ENCODE measurements around the gene RPL35. TPM values are rescaled to one million over a fixed set of nuclear protein-coding genes. Genes with fewer than 3 reads are reported as not detected.

The RPL35 gene
- total RNA-seq, 1 donor from 2014 or later = 609 TPM

DNA sequence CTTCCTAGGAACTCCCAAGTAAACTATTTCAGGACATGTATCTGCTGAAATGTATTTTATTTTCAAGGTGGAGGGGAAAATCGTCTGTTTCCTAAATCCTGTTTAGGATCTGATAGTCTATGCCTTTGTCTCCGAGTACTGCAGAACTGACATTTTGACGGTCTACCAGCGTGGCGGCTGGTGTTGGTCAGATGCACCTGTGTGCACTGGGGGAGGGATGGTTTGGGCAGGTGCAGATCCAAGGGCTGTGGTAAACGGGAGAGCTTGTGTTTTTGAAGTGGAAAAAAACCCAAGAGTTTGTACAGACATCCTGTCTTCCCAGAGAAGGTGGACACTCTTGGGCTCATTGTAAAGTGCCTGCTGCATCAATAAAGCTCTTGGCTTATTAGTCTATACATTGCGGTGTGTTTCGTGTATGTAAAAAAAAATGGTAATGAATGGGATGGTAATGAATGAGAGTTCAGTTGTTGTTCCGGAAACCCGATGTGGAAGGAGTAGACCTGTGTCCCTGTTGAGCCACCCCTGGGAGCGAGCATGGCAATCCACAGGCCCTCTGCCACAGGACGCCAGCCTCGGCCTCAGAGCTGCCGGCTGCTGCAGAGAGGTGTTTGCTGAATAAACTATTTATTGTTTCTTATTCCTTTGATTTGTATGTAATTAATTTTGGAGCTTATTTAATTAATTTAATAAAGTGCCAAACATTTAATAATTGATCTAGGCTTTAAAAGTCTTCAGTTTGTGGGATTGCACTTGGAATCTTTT, 15.4 kb upstream of the RPL35 start:
- DNase-seq (ENCODE audit: low read depth) = no peak

DNA sequence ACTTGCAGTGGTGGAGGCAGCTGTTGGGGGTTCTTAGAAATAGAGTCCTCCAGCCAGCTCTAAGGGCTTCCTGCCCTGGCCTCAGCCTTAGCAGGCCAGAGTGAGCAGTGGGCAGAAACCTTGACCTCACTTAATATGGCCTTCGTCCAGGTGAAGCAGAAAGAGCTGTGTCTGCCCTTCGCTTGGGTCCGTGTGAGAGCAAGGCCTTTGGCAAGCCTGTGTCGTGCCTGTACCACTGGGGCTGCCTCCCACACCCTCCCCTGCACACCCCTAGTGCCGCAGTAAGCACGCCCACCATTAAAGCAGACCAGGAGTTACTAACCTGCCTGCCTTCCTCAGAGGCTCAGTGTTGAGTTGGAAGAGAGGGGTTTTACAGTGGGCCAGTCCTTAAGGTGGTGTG, 13.7 kb upstream of the RPL35 start:
- DNase-seq (ENCODE audit: low read depth) = no peak

DNA sequence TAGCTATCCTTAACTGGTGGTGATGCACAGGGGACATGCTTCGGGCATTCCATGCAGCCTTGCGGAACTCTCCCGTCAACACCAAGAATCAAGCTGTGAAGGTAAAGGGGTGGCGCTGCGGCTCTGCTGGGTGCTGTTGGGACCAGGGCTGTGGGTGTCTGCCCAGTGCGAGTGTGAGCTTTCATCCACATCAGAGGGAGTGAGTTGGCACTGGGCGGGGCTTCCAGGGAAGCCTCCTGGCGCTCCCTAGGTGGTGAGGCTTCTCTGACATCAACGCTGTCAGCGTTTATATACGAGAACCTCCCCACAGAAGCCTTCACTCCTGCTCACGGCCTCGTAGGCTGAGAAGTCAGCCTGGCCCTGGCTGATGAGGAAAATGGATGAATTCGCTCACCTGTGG, 11.9 kb upstream of the RPL35 start:
- no peak for DNase-seq (ENCODE audit: low read depth)

DNA sequence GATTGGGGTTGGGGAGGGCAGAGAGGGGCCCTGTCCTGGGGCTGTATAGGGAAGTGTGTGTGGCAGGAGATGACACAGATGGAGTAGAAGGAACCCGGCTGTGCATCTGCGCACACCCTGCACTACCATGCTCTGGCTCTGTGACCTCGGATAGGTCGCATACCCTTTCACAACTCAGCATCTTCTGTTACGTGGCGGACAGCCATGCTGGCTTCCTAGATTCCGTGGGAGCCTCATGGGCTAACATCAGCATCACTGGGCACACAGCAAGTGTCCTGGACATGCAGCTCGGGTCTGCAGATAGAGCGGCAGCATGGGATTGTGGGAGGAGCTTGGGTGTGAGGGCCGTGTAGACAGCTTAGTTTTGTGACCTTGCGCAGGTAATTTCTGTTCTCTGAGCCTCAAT, 9.4 kb upstream of the RPL35 start:
- no peak for DNase-seq (ENCODE audit: low read depth)

DNA sequence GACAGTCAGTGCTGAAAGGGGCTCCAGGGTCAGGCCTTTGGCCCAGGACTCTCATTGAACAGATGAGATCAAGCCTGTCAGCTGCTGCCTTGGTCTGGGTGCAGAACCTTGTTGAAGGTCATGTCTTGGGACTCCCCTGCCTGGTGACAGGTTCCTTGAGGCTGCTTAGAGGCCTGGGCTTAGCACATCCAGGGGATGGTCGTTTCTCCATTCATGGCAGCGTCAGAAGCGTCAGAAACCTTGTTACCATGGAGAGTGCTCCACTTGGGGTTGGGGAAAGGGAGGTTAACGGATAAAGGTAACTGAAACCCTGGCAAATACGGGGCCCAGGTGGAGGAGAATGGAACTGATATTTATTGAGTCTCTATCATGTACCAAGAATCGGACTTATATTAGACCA, 9.0 kb upstream of the RPL35 start:
- DNase-seq (ENCODE audit: low read depth) = no peak

DNA sequence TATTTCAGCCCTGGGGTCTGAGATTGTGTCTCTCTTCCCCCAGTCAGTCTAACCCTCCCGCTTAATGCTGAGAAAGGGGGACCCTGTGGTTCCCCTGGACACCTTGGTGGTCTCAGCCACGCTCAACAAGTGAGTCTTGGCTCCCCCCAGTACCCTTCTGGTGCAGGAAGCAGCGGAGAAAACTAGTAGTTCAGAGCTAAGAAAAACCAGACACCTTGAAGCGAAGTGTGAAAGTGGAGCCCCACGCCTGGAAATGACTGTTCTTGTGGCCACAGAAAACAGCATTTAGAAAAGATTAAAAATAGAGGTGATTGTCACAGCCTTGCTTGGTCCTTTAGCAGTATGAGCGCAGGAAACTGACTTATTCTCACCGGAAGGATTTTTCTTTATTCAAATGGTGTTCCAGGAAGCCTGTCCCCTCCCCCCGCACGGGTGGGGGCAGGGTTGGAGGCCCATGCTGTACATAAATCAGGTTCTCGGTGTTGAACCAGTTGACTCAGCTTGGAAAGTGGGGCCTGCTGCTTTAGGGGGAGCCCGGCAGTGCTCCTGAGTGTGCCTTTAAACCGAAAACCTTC, 8.3 kb upstream of the RPL35 start:
- DNase-seq (ENCODE audit: low read depth) = peak; percentile 42

DNA sequence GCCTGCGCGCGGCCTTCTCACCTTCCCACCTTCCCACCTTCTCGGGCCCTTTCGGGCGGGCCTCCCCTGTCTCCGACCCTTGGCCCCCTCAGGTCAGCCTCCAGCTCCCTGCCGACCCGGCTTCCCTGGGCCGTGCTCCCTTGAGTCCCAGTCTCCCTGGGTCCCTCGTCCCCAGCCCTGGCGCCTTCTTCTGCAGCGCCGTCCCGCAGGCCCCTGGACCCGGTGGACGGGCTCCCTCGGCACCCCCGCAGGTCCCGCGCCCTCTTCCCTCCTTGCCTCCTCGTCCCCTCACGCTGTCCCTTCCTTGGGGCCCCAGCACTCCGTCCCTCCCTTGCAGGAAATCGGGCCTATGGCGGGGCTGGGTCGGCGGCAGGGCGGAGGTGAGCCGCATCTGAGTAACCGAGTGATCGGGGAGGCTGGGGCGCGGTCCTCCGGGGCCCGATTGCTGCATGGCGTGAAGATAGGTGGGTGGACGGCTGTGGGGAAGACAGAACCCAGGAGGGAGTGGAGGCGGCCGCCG, 7.8 kb upstream of the RPL35 start:
- no peak for DNase-seq (ENCODE audit: low read depth)

DNA sequence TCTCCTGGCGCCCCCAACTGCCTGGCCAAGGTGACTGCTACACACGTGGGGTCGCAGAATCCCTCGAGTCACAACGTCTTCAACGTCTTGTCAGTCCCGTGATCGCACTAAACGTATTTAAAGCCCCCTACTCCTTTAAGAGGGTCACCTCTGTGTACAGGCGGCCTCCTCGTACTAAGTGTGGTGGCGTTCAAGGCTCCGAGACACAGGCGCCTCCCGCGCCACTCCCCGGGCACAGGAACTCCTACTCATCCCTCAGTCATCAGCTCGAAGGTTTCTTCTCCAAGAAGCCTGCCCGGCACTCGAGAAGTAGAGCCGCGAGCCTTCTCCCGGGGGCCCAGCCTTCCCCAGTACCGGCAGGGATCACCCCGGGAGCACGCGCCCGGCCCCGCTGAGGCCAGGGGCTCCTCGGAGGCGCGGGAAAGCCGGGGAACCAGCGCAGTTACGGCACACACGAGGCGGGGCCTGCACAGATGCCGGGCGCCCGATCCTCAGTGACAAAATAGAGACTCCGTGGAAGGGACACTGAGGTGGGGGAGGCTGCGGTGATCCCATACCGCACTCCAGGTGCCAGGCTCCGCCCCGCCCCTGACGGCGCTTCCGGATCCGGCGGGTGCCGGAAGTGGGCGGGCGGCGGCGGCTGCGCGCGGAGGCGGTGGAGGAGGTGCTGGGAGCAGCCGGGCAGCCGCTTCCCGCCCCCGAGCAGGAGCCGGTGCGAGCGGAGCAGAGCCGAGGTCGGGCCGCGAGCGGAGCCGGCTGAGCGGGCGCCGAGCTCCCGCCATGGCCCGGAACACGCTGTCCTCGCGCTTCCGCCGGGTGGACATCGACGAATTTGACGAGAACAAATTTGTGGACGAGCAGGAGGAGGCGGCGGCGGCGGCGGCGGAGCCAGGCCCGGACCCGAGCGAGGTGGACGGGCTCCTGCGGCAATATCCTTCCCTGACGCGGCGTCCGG, 7.0 kb upstream of the RPL35 start:
- peak; percentile 45 for DNase-seq (ENCODE audit: low read depth)

DNA sequence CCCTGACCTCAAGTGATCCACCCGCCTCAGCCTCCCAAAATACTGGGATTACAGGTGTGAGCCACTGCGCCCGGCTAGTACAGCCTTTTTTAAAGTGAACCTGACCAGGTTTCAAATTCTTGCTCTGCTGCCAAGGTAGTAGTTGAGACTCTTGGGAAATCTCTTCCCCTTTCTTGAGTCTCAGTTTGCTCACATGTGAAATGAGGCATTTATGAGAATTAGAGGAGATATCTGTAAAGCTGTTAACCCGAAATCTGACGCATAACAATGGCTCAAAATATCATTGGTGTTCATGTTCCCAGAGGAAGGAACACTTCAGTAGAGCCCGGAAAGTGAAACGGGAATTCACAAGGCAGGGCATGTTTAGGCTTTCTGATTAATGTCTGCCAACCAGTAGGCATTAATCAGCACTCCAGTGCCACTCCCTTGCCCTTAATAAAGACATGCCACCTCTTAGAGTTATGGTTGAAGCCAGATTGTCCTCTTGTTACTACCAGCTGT, 1.7 kb upstream of the RPL35 start:
- peak; percentile 53 for DNase-seq (ENCODE audit: low read depth)

DNA sequence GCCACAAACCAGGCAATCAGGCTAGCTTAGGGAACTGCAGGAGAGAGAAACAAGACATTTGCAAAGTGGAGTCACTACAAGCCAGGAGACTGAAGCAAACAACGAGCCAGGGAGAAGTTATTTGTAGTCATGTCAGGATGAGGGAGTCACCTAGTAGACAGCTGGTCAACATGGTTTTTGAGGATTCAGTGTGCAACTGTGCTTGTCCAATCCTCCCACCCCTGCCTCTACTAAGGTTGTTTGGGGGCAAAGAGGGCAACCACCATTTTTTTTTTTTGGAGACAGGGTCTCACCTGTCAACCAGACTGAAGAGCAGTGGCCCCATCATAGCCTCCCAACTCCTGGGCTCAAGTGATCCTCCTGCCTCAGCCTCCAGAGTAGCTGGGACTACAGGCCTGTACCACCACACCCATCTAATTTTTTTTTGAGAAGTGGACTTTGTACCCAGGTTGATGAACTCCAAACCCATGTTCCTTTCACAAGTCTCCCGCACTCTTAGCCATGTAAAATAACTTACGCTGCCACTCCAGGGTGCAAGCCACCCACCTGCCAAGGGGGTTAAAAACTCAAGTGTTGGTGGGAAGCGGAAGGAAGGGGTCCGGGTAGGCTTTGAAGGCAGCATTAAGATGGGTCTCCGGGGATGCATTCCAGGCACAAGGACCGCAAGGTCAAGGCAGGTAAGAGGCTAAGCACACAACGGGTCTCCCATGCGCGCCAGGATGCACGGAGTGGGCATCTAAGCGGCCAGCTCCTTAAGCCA, 995 bp downstream of the RPL35 start:
- no peak for DNase-seq (ENCODE audit: low read depth)

DNA sequence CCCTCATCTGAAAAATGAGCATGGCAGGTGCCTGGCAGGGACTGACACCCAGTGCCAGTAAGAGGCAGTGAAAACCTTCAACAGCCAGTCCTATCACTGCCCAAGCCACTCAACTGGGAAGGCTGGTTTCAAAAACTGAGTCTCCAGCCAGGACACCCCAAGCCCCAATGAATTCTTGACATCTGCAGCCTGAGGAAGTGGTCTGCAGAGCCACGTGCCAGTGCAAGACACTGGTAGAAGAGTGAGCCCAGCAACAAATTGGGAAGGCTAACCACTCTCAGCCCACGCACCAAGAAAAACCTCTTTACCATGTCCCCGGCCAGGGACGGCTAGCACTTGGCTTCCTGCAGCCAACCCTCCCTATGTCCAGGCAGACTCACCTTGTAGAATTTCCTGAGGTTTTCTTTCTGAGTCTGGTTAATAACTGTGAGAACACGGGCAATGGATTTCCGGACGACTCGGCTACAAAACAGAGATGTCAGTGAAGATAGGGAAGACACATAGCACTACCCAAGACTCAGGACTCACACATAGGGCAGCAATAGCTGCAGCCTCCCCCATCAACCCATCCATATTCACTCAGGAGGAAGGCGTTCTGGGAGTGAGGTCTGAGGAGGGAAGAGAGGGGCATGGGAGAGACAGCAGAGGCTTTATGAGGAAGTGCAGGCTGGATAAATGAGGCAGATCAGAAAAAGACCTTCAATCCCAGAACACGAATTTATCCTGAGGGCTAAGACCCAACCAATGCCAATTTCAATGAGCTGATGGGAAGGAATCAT, 1.8 kb downstream of the RPL35 start:
- no peak for DNase-seq (ENCODE audit: low read depth)

DNA sequence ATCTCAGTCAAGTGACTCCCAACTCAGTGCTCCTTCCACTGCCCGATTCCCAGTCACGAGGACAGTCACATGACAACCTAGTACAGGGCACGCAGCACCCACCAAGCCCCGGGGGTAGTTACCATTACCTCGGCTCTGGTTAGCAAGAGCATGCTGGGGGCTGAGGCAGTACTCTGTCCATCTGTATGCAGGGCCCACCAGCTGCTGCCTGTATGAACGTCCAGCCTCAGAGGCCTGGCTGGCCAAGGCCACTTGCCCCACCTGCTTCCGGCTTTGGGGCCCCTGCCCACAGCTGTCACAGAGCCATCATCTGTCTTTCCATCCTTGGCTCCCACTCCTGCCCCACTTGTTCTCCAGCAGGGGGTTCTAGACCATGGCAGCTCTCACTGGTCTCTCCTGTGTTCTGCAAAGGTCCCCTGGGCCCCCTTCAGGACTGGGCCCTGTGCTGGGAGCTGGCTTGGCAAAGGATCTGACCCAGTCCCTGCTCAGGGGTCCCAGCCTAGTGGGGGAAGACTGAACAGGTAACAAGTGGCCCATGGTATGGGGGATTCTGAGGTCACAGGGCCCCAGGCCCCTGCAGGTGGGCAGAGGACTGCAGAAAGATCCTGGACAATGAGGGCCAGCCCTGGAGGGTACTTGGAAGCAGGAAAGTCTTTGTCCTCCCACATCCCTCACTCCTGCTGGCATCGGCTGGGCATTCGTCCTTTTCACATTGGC, 3.3 kb downstream of the RPL35 start:
- DNase-seq (ENCODE audit: low read depth) = no peak

DNA sequence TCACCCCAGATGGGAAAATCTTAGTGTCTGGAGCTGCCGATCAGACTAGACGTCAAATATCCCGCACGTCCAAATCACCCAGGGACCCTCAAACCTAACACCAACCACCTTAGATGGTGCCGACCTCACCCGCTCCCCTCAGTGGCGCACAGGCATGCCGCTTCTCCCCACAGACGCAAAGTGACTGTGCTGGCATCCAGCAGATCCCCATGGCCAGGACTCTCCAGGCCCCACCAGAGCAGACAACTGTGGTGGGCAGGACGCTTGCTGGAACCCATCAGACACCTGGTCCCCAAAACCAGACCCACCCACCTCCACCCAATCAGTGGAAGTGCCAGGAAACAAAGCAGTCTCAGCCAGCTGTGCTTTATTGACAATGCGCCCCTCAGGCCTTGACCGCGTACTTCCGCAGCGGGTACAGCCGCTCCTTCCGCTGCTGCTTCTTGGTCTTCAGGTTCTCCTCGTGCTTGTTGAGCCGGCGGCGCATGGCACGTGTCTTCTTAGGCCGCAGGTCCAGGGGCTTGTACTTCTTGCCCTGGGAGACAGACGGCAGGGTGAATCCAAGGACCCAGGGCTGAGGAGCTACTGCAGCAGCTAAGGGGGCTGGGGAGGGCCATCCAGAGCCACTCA, 4.1 kb downstream of the RPL35 start:
- DNase-seq (ENCODE audit: low read depth) = no peak

DNA sequence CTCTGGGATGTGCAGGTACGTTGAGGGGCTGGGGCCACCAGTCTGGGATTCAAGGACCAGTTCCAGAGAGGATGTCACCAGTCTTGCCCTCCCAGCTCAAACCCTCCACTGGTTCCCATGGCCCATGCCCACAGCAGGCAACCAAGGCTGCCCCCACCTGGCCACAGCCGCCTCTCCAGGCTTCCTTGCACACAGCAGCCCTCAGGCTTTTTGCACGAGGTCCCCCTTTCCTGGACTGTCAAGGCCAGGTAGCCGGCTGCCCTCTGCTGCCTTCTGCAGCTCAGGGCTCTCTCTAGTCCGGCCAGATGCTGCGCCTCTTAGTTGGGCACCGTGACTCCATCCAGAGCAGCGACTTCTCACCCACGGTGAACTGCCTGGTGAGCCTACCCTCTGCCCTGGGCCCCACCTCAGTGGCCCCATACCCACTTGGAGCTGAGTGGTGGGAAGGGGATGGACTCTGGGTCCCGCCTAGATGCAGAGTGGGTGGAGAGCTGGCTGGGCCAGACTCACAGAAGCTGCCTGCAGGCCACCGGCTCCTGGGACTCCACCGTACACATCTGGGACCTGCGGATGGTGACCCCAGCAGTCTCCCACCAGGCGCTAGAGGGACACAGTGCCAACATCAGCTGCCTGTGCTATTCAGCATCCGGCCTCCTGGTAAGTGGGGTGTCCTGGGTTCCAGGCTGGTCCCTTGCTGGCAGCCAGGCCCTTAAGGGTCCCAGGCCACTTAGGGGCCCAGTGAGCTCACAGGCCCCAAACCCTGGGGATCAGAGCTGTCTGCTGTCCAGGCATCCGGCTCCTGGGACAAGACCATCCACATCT, 5.6 kb downstream of the RPL35 start:
- DNase-seq (ENCODE audit: low read depth) = no peak

DNA sequence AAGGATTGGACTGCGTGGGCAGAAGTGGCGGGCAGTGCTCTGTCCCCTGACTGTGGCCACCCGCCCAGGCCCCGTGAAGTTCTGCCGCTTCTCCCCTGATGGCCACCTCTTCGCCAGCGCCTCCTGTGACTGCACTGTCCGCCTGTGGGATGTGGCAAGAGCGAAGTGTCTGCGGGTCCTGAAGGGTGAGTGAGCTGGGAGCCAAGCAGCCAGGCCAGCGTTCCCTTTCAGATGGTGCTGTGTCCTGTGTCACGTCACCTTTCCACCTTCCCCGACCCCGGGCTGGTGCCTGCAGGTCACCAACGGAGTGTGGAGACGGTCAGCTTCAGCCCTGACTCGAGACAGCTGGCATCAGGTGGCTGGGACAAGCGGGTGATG, 6.2 kb downstream of the RPL35 start:
- no peak for DNase-seq (ENCODE audit: low read depth)

DNA sequence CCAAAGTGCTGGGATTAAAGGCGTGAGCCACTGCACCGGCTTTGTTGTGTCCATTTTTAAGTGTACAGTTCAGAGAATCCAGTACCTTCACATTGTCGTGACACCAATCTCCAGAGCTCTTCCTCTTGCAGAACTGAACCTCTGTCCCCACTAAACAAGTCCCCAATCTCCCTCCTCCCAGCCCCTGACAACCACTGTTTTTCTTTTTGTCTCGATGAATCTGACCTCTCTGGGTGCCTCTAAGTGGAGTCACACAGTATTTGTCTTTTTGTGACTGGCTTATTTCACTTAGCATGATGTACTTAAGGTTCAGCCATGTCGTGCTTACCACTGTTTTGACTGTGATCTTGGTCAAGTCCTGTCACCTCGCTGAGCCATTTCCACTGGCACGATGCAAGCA, 6.9 kb downstream of the RPL35 start:
- DNase-seq (ENCODE audit: low read depth) = no peak

DNA sequence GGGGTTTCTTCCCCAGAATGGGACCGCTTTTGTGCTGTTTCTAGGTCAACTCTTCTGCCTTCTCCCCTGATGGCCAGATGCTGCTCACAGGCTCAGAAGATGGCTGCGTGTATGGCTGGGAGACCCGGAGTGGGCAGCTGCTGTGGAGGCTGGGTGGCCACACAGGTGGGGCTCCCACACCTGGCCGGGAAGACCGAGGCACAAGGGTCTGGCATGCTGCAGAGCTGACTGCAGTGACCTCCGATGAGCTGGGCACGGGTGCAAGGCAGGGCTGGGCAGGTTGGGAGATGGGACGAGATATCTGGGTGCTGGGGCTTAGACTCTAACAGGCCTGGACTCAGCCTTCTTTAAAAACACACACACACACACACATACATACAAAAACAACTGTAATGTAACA, 7.6 kb downstream of the RPL35 start:
- DNase-seq (ENCODE audit: low read depth) = no peak

DNA sequence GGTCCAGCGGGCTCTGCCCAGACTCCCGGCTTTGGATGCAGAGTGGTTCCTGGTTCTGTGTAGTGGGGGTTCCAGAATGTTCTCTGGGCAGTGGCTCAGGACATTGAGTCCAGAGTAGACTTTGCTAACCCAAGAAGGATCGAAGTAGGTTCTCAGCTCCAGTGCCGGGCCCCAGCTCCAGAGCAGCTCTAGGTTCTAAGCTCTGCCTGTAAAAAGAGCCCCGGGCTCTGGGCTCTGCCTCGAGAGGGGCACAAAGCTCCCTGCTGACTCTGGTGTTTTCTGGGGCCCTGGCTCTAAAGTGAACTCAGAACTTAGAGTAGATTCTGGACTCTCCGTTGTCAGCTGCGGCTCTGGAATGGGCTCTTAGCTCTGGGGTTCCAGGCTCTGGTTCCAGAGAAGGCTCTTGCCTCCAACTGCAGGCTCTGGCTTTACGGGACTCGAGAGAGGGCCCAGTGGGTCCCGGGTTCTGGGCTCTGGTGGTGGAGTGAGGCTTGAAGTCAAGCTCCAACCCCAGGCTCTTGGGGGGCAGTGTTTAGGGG, 8.1 kb downstream of the RPL35 start:
- no peak for DNase-seq (ENCODE audit: low read depth)
